PFSK-1 (cell line): ENCODE data around the gene TMX4.

Experiments
- POLR2AphosphoS5 ChIP-seq: IDR thresholded peaks from 2 replicates; pipeline ENCODE4 v1.6.1; 2012; ENCODE audit warnings: low read depth, mild to moderate bottlenecking, control low read depth, low read length, moderate library complexity
- REST ChIP-seq, 2 experiments: IDR thresholded peaks; 2 replicates each; pipeline versions ENCODE4 v1.6.1 to v1.8.0; 2011 to 2012; ENCODE audit warnings: low read depth in 2 of 2, low read length in 2 of 2, control low read depth in 1 of 2, inconsistent platforms in 1 of 2, mild to moderate bottlenecking in 1 of 2, moderate library complexity in 1 of 2; ENCODE audit not compliant: insufficient read depth in 1 of 2
- SIN3A ChIP-seq: IDR thresholded peaks from 2 replicates; pipeline ENCODE4 v1.6.1; 2012; ENCODE audit warnings: mild to moderate bottlenecking, low read length, moderate library complexity, borderline replicate concordance; ENCODE audit not compliant: insufficient read depth
- TAF1 ChIP-seq: IDR thresholded peaks from 2 replicates; pipeline ENCODE4 v1.6.1; 2012; ENCODE audit warnings: low read length, control low read depth, borderline replicate concordance; ENCODE audit not compliant: insufficient read depth

GRCh38 chr20:8039042-8039441 lies 19.5 kb upstream of the TMX4 start:
- TF ChIP-seq TAF1 (no peak), REST (IDR thresholded peaks at IDR 0.05; ENCODE audit: insufficient read depth in 1 of 2, low read depth in 2 of 2, low read length in 2 of 2) (no peak), POLR2AphosphoS5 (no peak), SIN3A (no peak)
